ENCODE data around the gene IFT52. TPM values are rescaled to one million over a fixed set of nuclear protein-coding genes. Genes with fewer than 3 reads are reported as not detected.
"Not testable (repeated sequence)": the region's sequence is repeated elsewhere in the genome, so short reads cannot be mapped to it uniquely, and the experiment has no call there.

Gene IFT52
- total RNA-seq, 2 donors from 2014 or later: 41.4 to 58.3 TPM

GRCh38 chr20:43636429-43636828 lies 45.7 kb downstream of the IFT52 start:
- Mint-ChIP-seq H3K36me3 (ENCODE audit: low read depth) (peaks cover 65% of the 10 kb centered on the region), H3K27ac (no peak overlapping the region), H3K4me3 (no peak overlapping the region), H3K27me3 (ENCODE audit: insufficient read depth) (no peaks in the 10 kb centered on the region), H3K9me3 (no peaks in the 10 kb centered on the region), H3K4me1 (no peaks in the 10 kb centered on the region)
- peaks cover 55% of the 10 kb centered on the region for H3K36me3 ChIP-seq (ENCODE audit: control insufficient read depth, insufficient read depth, low read length)
- no peak overlapping the region for H3K27ac ChIP-seq (ENCODE audit: low read depth, low read length)
- no peaks in the 10 kb centered on the region for H3K9me3 ChIP-seq (ENCODE audit: control insufficient read depth, low read length)
- H3K4me3 ChIP-seq (ENCODE audit: low read length): no peak overlapping the region
- no peaks in the 10 kb centered on the region for H3K4me1 ChIP-seq (ENCODE audit: control insufficient read depth, insufficient read depth, low read length)
- H3K27me3 ChIP-seq (ENCODE audit: control insufficient read depth, insufficient read depth, low read length, poor library complexity, severe bottlenecking): no peaks in the 10 kb centered on the region
- TF ChIP-seq CTCF (conservative IDR thresholded peaks at IDR 0.05): no peak
- no peak for DNase-seq
- WGBS, 2 experiments (ENCODE audit: insufficient coverage in 1 of 2, insufficient read length in 1 of 2): 80 to 93% methylated on average over 2 of the region's 2 CpGs
- H3K9ac ChIP-seq (ENCODE audit: extremely low read depth, low read length, poor library complexity, severe bottlenecking): no peak overlapping the region

- Mint-ChIP-seq H3K27me3 (ENCODE audit: insufficient read depth) (no peaks in the 10 kb centered on the region), H3K9me3 (no peaks in the 10 kb centered on the region), H3K4me1 (no peaks in the 10 kb centered on the region), H3K4me3 (no peak overlapping the region), H3K27ac (no peak overlapping the region), H3K36me3 (ENCODE audit: low read depth) (peaks cover 49% of the 10 kb centered on the region)
- Histone ChIP-seq H3K36me3 (ENCODE audit: control insufficient read depth, insufficient read depth, low read length) (peaks cover 38% of the 10 kb centered on the region), H3K9me3 (ENCODE audit: control insufficient read depth, low read length) (no peaks in the 10 kb centered on the region), H3K4me1 (ENCODE audit: control insufficient read depth, insufficient read depth, low read length) (no peaks in the 10 kb centered on the region), H3K27me3 (ENCODE audit: control insufficient read depth, insufficient read depth, low read length, poor library complexity, severe bottlenecking) (no peaks in the 10 kb centered on the region), H3K27ac (ENCODE audit: low read depth, low read length) (no peak overlapping the region), H3K9ac (ENCODE audit: extremely low read depth, low read length, poor library complexity, severe bottlenecking) (no peak overlapping the region), H3K4me3 (ENCODE audit: low read length) (no peak overlapping the region)
- WGBS, 2 experiments (ENCODE audit: insufficient coverage in 1 of 2, insufficient read length in 1 of 2): 86 to 90% methylated on average over 1 to 4 of the region's 4 CpGs
- TF ChIP-seq CTCF (conservative IDR thresholded peaks at IDR 0.05): no peak
- no peak for DNase-seq
Measured at GRCh38 chr20:43642548-43642947, 51.8 kb downstream of the IFT52 start.

- Histone ChIP-seq H3K9me3 (ENCODE audit: control insufficient read depth, low read length) (no peaks in the 10 kb centered on the region), H3K9ac (ENCODE audit: extremely low read depth, low read length, poor library complexity, severe bottlenecking) (no peak overlapping the region), H3K27ac (ENCODE audit: low read depth, low read length) (no peak overlapping the region), H3K4me3 (ENCODE audit: low read length) (no peak overlapping the region), H3K36me3 (ENCODE audit: control insufficient read depth, insufficient read depth, low read length) (peaks cover 10% of the 10 kb centered on the region), H3K4me1 (ENCODE audit: control insufficient read depth, insufficient read depth, low read length) (no peaks in the 10 kb centered on the region), H3K27me3 (ENCODE audit: control insufficient read depth, insufficient read depth, low read length, poor library complexity, severe bottlenecking) (no peaks in the 10 kb centered on the region)
- no peaks in the 10 kb centered on the region for H3K27me3 Mint-ChIP-seq (ENCODE audit: insufficient read depth)
- no peak overlapping the region for H3K4me3 Mint-ChIP-seq
- H3K27ac Mint-ChIP-seq: no peak overlapping the region
- H3K4me1 Mint-ChIP-seq: no peaks in the 10 kb centered on the region
- 60 to 82% methylated on average over 3 of the region's 3 CpGs for WGBS, 2 experiments (ENCODE audit: insufficient coverage in 1 of 2, insufficient read length in 1 of 2)
- no peak for TF ChIP-seq CTCF (conservative IDR thresholded peaks at IDR 0.05)
- peaks cover 15% of the 10 kb centered on the region for H3K36me3 Mint-ChIP-seq (ENCODE audit: low read depth)
- no peaks in the 10 kb centered on the region for H3K9me3 Mint-ChIP-seq
- DNase-seq: peak; percentile 33
Measured at GRCh38 chr20:43650997-43651525, 60.3 kb downstream of the IFT52 start.

- H3K4me3 ChIP-seq (ENCODE audit: low read length); H3K36me3 Mint-ChIP-seq (ENCODE audit: low read depth); H3K27me3 Mint-ChIP-seq (ENCODE audit: insufficient read depth); H3K27ac ChIP-seq (ENCODE audit: low read depth, low read length); H3K4me1 ChIP-seq (ENCODE audit: control insufficient read depth, insufficient read depth, low read length); H3K9me3 Mint-ChIP-seq; H3K9me3 ChIP-seq (ENCODE audit: control insufficient read depth, low read length); H3K4me3 Mint-ChIP-seq; H3K9ac ChIP-seq (ENCODE audit: extremely low read depth, low read length, poor library complexity, severe bottlenecking); H3K27ac Mint-ChIP-seq; H3K4me1 Mint-ChIP-seq; H3K36me3 ChIP-seq (ENCODE audit: control insufficient read depth, insufficient read depth, low read length); DNase-seq; H3K27me3 ChIP-seq (ENCODE audit: control insufficient read depth, insufficient read depth, low read length, poor library complexity, severe bottlenecking): not testable (repeated sequence)
- WGBS, 2 experiments (ENCODE audit: insufficient coverage in 1 of 2, insufficient read length in 1 of 2): 90 to 96% methylated on average over 7 to 8 of the region's 10 CpGs
Measured at GRCh38 chr20:43651650-43652184, 61.0 kb downstream of the IFT52 start.

All from endodermal cell (in vitro differentiated cells).